HG02884 (cell line): ENCODE data around the gene KMT5C.

Experiments used
- ATAC-seq: cut with Tn5 transposase; IDR thresholded peaks from one replicate; pipeline ENCODE4 v1.9.1; 2021; ENCODE audit warnings: mild to moderate bottlenecking, moderate library complexity; ENCODE audit not compliant: unreplicated experiment

The KMT5C gene

GRCh38 chr19:55339105-55339888 is at the start of gene KMT5C:
Gene KMT5C, plus strand, starts transcription at chr19:55339876. Its CDS starts 2,061 bp downstream, at chr19:55341937.
- ATAC-seq, result peak; percentile 81

GRCh38 chr19:55297267-55297666 is 42.4 kb upstream of the KMT5C start:
- no peak for ATAC-seq

- ATAC-seq, result no peak
Measured at GRCh38 chr19:55299991-55300390, 39.7 kb upstream of the KMT5C start.

GRCh38 chr19:55300886-55301458 is 38.7 kb upstream of the KMT5C start:
- ATAC-seq, result no peak

GRCh38 chr19:55301459-55302317 is 38.0 kb upstream of the KMT5C start:
- ATAC-seq, result peak; percentile 69

- ATAC-seq, result no peak
Measured at GRCh38 chr19:55302318-55302703, 37.4 kb upstream of the KMT5C start.

GRCh38 chr19:55303477-55303876 is 36.2 kb upstream of the KMT5C start:
- ATAC-seq, result no peak

- ATAC-seq, result no peak
Measured at GRCh38 chr19:55304279-55304978, 35.2 kb upstream of the KMT5C start.

GRCh38 chr19:55304980-55305379 is 34.7 kb upstream of the KMT5C start:
- ATAC-seq, result no peak

GRCh38 chr19:55305491-55305890 is 34.2 kb upstream of the KMT5C start:
- no peak for ATAC-seq

- ATAC-seq, result no peak
Measured at GRCh38 chr19:55305983-55306562, 33.6 kb upstream of the KMT5C start.

GRCh38 chr19:55306712-55307111 is 33.0 kb upstream of the KMT5C start:
- no peak for ATAC-seq

- no peak for ATAC-seq
Measured at GRCh38 chr19:55308281-55308680, 31.4 kb upstream of the KMT5C start.

GRCh38 chr19:55309448-55309847 is 30.2 kb upstream of the KMT5C start:
- ATAC-seq, result no peak

- ATAC-seq, result no peak
Measured at GRCh38 chr19:55310498-55310897, 29.2 kb upstream of the KMT5C start.

GRCh38 chr19:55311397-55311796 is 28.3 kb upstream of the KMT5C start:
- ATAC-seq, result no peak

- no peak for ATAC-seq
Measured at GRCh38 chr19:55311797-55312196, 27.9 kb upstream of the KMT5C start.

- ATAC-seq, result no peak
Measured at GRCh38 chr19:55312621-55313512, 26.8 kb upstream of the KMT5C start.

- no peak for ATAC-seq
Measured at GRCh38 chr19:55314396-55314795, 25.3 kb upstream of the KMT5C start.
